Ureter (tissue), 1 donor: ENCODE measurements around the gene ANKRD23. TPM values are rescaled to one million over a fixed set of nuclear protein-coding genes. Genes with fewer than 3 reads are reported as not detected.
A peak's percentile ranks its signal among the peaks of the same experiment; 100 is the strongest.
"Not testable (repeated sequence)": the region's sequence is repeated elsewhere in the genome, so short reads cannot be mapped to it uniquely, and the experiment has no call there.

ENCODE experiments used
- DNase-seq: peaks from one replicate; pipeline ENCODE4 v3.0.0-alpha.2; 2020; ENCODE audit warnings: low spot score
- total RNA-seq: library from RNA; stranded (reverse); gene quantifications from one replicate; pipeline ENCODE4 v1.2.4, GENCODE V29; 2023
- donor health status: DM: yes; HTN: yes; CAD: no.

Gene ANKRD23
- 10.2 TPM for total RNA-seq

- DNase-seq, result no peak
Observed at GRCh38 chr2:96843538-96844268, at the start of gene ANKRD23. Gene ANKRD23, minus strand, starts transcription at chr2:96844021. Its CDS starts 29 bp downstream, at chr2:96843992.

GRCh38 chr2:96891591-96892333 is 47.9 kb upstream of the ANKRD23 start:
- no peak for DNase-seq

DNA sequence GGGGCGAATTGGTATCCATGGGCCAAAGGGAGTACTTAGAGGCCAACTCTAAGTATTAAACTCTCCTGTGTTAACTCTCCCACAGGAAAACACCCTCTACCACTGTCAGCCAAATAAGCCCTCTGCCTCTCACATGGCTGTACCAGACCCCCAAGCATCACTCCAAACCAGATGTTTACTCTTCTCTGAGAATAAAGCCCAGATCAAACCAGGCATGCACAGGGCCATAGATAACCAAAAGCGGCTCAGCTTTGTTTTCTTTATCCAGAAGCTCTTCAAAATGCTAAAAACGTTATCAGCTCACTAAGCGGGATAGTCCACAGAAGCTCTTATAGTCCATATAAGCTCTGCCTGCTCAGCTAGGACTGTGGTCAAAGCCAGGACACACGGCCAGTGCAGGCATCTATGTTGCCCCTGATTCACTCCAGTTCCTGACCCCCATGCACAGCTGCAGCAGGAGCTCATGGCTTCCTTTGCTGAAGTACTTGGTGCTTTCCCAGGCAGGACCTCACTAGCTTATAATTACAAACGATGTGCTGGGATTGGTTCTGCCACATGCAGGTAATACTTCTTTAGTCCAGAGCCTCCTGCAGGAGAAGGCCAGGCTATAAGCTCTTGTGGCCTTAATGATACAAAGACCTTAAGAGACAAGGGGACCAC is 47.0 kb upstream of the ANKRD23 start:
- no peak for DNase-seq

DNA sequence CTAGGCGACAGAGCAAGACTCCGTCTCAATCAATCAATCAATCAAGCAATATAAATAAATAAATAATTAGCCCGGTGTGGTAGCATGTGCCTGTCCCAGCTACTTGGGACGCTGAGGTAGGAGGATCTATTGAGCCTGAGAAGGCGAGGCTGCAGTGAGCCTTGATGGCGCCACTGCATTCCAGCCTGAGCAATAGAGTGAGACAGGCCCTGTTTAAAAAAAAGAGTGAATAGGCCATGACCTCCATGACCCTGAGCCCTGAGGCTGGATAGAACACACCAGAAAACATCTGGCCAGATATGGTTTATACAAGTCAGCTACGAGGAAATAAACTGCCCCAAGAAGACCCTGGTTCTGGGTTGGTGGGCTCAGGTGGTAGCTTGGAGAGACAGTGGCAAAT is 46.4 kb upstream of the ANKRD23 start:
- no peak for DNase-seq

DNA sequence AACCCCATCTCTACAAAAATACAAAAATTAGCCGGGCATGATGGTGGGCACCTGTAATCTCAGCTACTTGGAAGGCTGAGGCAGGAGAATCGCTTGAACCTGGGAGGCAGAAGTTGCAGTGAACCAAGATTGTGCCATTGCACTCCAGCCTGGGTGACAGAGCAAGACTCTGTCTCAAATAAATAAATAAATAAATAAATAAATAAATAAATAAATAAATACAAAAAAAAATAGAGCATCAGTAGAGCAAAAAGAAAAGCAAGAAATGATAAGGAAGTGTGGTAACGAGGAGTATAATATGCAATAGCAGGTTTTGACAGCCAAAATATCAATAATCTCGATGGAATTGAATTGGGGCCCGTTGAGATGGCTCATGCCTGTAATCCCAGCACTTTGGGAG is 45.7 kb upstream of the ANKRD23 start:
- DNase-seq, result not testable (repeated sequence)

DNA sequence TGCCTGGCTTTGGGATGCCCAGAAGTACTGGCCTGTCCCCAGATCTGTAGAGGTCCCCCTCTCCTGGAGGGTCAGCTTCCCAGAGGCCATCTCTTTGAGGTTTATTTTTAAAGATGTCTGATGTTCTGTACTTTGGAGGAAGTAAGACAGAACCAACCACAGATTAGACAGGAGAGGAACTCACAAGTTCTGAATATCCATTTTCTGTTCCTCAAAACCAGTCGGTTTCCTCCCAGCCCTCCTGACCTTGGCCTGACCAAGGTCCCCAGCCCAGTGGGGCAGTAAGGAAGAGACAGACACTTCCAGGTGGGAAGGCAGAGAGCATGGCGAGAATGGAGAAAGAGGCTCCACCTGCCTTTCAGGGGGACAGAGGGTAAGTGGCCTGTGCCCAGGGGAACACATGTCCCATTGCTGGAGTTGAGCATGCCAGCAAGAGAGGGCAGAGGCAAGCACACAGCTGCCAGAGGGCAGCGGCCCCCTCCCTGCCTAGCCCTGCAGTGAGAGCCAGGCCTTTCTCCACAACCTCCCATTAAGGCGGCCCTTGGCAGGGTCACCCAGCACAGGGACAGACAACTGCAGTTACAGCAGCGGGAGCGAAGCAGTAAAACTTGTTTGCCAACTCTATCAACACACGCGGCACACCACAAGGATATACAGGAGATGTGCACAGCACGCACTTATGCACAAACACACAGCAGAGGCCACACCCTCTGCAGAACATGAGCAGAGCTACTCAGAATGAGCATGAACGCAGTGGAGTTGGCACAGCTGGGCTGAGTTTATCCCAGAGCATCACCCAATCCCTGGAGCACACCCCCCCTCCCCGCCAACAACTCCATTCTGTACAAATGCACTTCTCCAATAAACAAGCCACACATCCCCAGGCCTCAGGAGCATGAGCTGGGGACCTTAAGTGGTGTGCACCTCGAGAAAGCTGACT is 44.5 kb upstream of the ANKRD23 start:
- peak; percentile 86 for DNase-seq

DNA sequence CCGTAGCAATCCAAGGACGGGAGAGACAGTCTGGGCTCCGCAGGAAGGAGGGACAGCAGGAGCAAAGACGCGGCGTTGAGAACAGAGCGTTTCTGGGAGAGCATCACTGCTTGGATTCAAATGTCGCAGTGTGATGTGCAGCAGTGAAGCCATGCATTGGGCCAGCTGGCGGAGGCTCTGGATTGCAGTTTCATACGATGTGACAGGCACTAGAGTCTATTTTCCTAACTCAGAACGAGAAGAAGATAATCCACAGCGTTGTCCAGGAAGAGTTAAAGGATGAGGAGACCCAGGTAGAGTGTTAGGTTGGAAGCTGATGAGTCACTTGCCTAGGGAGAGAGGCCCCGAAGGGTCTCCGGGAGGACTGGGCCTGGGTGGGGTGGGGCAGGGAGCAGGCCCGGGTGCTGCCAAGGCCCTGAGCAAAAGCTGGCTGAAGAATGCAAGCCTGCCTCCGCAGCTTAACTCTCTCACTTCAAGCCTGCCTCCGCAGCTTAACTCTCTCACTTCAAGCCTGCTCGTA is 43.7 kb upstream of the ANKRD23 start:
- DNase-seq, result no peak

DNA sequence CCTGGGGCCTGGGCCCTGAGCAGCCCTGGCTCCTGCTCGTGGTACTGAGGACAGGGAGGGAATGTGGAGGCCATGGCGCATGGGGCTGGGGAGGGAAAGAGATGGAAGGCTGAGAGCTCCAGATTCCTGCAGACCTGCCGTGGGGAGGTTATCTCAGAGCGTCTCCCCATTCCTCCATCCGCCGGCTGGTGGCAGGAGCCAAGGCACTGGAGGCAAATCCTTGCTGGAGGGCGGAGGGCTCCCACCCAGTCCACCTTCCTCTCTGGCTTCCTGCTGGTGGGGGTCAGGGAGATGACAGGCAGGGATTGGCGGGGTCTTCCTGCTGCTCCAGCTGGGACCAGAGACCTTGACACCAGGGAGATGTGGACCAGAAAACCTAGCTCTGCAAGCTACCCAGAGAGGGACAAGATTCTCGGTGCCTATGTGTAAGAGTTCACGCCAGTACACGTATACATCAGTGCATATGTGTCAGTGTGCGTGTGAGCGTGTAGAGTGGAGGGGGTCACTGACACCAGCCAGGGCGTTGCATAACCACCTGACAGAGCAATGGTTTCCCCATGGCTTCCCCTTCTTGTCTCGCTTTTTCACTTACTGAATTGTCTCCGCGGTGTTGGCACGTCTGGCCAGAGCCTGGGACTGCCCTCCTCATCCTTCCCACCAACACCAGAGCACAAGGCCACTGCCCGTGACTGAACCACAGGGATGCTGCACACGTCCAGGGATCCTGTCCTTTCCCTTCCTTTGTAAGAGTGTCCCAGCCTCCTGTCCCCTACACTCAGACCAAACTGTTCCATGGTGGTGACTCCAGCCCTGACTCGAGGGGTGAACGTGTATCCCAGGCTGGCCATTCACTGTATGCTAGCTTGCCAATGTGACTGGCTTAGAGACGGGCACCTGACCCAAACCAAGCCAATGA is 41.9 kb upstream of the ANKRD23 start:
- no peak for DNase-seq

- no peak for DNase-seq
Observed at GRCh38 chr2:96884299-96885094, 40.7 kb upstream of the ANKRD23 start.

DNA sequence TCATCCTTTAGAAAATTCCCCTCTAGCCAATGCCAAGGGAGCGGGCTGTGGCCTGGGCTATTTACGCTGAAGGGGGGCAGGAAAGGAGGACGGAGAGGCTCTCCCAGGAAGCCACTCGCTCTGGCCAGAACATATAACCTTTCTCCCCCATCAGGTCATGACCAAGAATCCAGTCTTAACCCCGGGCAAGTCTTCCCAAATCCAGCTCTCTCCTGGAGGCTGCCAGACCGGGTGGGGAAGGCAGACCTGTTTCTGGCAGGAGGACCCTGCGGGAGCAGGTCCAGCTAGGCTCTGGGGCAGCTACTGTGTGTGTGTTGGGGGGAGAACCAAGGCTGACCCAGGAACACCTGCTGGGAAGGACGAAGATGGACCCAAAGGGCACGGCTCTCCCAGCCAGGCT is 39.5 kb upstream of the ANKRD23 start:
- DNase-seq, result no peak

DNA sequence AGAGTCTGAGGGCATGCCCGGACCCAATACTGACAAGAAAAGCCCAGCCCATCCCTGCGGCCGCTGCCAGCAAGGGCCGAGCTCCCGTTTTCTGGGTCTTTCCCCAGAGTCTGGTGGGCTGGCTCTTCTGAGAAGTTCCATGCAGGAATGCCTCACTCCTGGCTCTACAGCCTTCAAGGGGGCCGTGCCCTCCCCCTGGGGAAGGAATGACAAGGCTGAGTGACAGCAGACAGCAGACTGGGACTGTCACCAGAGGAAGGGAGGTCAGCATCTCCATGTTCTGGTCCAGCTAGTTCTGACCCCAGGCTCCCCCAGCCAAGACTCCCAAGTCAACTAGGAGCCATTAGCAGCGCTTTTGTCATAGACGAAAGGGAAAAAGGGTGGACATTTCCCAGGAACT is 39.1 kb upstream of the ANKRD23 start:
- DNase-seq, result no peak

- DNase-seq, result peak; percentile 67
Observed at GRCh38 chr2:96882230-96882629, 38.4 kb upstream of the ANKRD23 start.

DNA sequence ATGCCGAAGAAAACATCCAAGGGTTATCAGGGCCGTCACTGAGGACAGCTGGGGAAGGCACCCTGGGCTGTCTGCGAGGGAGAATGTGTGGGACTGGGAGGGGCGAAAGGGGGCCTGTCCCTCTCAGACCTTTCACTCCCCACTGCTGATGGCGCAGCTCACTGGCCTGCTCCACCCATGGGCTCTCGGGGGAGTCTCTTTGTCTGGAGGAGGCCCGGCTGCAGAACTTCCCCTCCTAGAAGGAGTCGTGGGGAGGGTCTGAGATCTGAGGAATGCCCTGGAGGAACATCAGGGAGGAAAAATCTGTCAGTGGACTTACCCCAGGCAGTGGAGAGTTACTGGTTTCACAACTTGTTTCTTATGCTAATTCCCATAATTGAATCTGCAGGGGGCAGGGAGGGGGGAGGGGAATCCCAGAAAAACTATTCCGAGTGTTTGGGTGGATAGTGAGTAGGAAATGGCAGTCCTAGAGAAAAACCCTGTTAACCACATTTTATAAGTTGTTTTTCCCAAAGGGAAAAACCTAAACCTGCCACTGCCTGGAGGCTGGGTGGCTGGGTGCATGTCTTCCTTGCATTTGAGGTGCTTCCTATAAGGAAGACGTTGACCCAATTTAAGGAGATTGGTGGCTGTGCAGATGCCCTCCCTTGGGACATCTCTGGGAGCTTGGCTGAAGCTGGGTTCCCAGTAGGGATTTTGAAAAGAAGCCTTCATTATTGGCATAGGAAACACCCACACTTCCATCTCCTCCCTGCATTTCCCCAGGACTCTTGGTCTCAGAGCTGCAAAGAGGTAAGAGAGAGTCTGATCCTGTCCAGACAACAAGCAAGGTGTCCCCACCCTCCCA is 37.8 kb upstream of the ANKRD23 start:
- no peak for DNase-seq

DNA sequence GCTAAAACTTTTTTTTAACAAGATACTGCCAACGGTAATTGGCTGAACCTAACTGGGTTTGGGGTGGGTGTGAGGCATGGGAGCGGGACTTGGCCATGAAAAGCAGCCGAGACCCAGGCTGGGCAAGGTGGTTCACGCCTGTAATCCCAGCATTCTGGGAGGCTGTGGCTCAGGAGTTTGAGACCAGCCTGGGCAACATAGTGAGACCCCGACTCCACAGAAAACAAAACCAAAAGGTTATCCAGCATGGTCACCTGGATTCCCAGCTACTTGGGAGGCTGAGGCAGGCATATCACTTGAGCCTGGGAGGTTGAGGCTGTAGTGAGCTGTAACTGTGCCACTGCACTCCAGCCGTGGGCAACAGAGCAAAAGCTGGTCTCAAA is 37.1 kb upstream of the ANKRD23 start:
- DNase-seq, result no peak

DNA sequence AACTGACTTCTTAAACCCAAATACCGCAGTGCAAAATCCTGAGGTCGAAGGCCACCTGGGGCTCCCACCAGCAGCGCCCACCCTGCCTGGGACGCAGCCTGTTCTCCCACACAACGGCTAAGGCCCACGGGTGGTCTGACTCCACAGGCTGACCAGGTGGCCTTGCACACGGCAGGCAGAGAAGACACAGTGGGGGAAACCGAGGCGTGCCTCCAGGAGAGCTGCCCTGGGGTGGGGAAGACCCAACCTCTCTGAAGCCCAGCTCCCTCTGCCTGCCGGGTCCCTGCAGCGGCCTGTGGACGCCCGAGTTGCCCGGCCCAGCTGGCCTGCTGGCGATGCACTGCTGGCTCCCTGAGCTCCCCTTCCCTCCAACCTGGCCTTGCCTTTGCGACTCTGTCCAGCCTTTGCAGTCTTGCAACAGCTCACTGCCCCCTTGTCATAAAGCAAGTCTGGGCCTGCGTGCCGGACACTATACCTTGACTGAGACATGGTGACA is 35.8 kb upstream of the ANKRD23 start:
- DNase-seq, result no peak

- DNase-seq, result no peak
Observed at GRCh38 chr2:96878796-96879544, 35.1 kb upstream of the ANKRD23 start.

DNA sequence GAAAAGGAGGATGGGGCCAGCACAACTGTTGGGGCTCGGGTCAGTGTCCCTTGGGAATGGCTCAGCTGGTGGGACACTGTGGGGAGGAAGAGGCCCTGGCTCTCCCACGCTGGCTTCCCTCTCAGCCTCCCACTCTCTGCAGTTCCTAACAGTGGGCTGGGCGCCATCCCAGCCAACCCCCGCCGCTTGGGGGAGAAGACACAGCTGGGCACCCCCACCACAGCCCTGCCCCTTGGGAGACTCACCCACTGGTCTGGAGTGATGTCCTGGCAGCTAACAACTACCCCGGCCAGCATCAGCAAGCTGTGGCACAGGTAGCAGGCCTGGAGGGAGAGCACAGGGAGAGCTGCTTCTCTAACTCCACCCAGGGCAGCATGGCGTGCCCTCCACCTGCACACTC is 34.4 kb upstream of the ANKRD23 start:
- no peak for DNase-seq

- DNase-seq, result no peak
Observed at GRCh38 chr2:96877631-96878092, 33.8 kb upstream of the ANKRD23 start.
